SH-SY5Y (cell line): ENCODE data around the gene PLEKHA7.

ENCODE experiments used
- GATA2 ChIP-seq: IDR thresholded peaks from 2 replicates; pipeline ENCODE4 v1.6.1; 2011; ENCODE audit warnings: mild to moderate bottlenecking, low read depth, low read length
- GATA3 ChIP-seq: IDR thresholded peaks from 2 replicates; pipeline ENCODE4 v1.6.1; 2011; ENCODE audit warnings: low read depth, mild to moderate bottlenecking, low read length, moderate library complexity

GRCh38 chr11:17000987-17001386, 13.2 kb downstream of the PLEKHA7 start:
- TF ChIP-seq GATA2, result no peak
- TF ChIP-seq GATA3, result no peak
